ENCODE data around the gene MYBBP1A.

GRCh38 chr17:4577386-4577993, 22.3 kb upstream of the MYBBP1A start:
- no peak for TF ChIP-seq RAD21 (IDR thresholded peaks at IDR 0.05; ENCODE audit: low read depth)
- no peak for TF ChIP-seq TCF12 (IDR thresholded peaks at IDR 0.05; ENCODE audit: low read depth)
- TF ChIP-seq REST (IDR thresholded peaks at IDR 0.05; ENCODE audit: low read depth), result no peak
- no peak for TF ChIP-seq CREB1 (IDR thresholded peaks at IDR 0.05; ENCODE audit: low read depth)
- no peak for TF ChIP-seq FOXM1 (IDR thresholded peaks at IDR 0.05; ENCODE audit: borderline replicate concordance, low read depth)
- no peak for TF ChIP-seq EGR1 (IDR thresholded peaks at IDR 0.05)
- TF ChIP-seq, protein P1, sequence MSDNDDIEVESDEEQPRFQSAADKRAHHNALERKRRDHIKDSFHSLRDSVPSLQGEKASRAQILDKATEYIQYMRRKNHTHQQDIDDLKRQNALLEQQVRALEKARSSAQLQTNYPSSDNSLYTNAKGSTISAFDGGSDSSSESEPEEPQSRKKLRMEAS (IDR thresholded peaks at IDR 0.05), result no peak

All from Ishikawa (cell line).